Renal cortical epithelial cell (primary cell): ENCODE data around the gene NLN. TPM values are rescaled to one million over a fixed set of nuclear protein-coding genes. Genes with fewer than 3 reads are reported as not detected.

ENCODE experiments used
- DNase-seq: peaks from one replicate; pipeline ENCODE4 v3.0.0-alpha.2; 2011; ENCODE audit warnings: low read depth
- total RNA-seq: library from RNA; depleted of rRNA; stranded (reverse); fragments of >200 nt; gene quantifications from 2 replicates; pipeline ENCODE4 v1.2.3, GENCODE V29; 2014

The NLN gene
- total RNA-seq, 1 donor from 2014 or later: 67.6 TPM

- peak; percentile 47 for DNase-seq
Observed at GRCh38 chr5:65808818-65809217, 86.8 kb downstream of the NLN start.

- no peak for DNase-seq
Observed at GRCh38 chr5:65809817-65810531, 88.0 kb downstream of the NLN start.

- DNase-seq: no peak
Observed at GRCh38 chr5:65811004-65811403, 89.0 kb downstream of the NLN start.

- DNase-seq: no peak
Observed at GRCh38 chr5:65811885-65812284, 89.9 kb downstream of the NLN start.

GRCh38 chr5:65812648-65813047 lies 90.6 kb downstream of the NLN start:
- DNase-seq: no peak

GRCh38 chr5:65813174-65813573 lies 91.2 kb downstream of the NLN start:
- no peak for DNase-seq

- DNase-seq: no peak
Observed at GRCh38 chr5:65815161-65815560, 93.2 kb downstream of the NLN start.

GRCh38 chr5:65816729-65817128 lies 94.7 kb downstream of the NLN start:
- no peak for DNase-seq

- DNase-seq: no peak
Observed at GRCh38 chr5:65817931-65818330, 95.9 kb downstream of the NLN start.

GRCh38 chr5:65818592-65818991 lies 96.6 kb downstream of the NLN start:
- DNase-seq: peak; percentile 45

GRCh38 chr5:65819215-65819904 lies 97.4 kb downstream of the NLN start:
- no peak for DNase-seq

- DNase-seq: no peak
Observed at GRCh38 chr5:65819905-65820240, 97.9 kb downstream of the NLN start.

GRCh38 chr5:65820373-65820772 lies 98.4 kb downstream of the NLN start:
- DNase-seq: no peak

GRCh38 chr5:65821966-65822365 lies 100.0 kb downstream of the NLN start:
- DNase-seq: no peak

GRCh38 chr5:65822710-65823109 lies 100.7 kb downstream of the NLN start:
- peak; percentile 37 for DNase-seq

GRCh38 chr5:65823204-65823603 lies 101.2 kb downstream of the NLN start:
- peak; percentile 86 for DNase-seq

- no peak for DNase-seq
Observed at GRCh38 chr5:65823845-65824445, 101.9 kb downstream of the NLN start.

GRCh38 chr5:65825408-65826328 lies 103.7 kb downstream of the NLN start:
- no peak for DNase-seq

- DNase-seq: no peak
Observed at GRCh38 chr5:65828022-65828896, 106.3 kb downstream of the NLN start.

- DNase-seq: no peak
Observed at GRCh38 chr5:65830856-65831255, 108.9 kb downstream of the NLN start.

- no peak for DNase-seq
Observed at GRCh38 chr5:65831276-65831675, 109.3 kb downstream of the NLN start.
